ENCODE measurements around the gene ZNF823. TPM values are rescaled to one million over a fixed set of nuclear protein-coding genes. Genes with fewer than 3 reads are reported as not detected.

Gene ZNF823
- total and polyA plus RNA-seq, 9 of the 15 experiments (the other 6 are each of a cell fraction or from before 2014, with no cell fraction given): 4.0 to 13.4 (median 6.1) TPM

DNA sequence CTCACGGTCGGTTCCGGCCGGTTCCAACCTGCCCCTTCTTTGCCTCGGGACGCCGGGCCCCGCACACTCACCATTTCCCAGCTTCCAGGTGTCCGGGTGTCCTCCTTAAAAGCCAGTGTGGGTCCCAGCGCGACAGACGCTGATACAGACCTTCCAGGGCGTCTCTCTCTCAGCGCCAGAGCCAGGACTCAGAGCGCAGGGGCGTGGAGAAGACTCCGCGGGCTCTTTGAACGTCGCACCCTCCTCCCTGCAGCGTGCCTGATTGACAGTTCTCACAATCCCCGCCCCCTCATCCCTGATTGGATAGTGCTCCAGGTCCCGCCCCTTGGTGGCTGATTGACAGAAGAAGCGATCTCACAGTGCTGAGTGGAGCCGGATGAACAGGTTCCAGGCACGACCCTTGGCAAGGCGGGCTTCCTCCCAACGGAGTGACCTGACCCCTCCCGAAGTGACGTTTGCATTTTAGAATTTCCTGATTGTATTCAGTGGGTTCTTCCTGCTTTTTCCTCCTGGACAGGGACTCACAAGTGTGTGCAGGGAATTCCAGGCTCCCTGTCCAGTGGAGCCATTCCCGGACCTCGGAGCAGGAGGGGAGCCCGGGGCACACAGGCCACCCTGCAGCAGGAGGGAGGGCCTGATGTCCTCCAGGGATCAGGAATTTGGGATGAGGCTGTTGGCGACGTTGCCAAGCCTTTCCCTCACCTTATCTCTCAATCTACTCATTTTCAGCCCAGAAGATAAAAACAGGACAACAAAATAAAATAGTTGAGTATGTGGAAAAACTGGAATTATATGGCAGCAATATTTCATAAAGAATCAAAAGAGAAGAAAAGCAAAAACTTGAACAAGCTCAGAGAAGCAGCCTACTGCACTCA is at the start of gene ZNF823 (continued):
- TF ChIP-seq, protein P1, sequence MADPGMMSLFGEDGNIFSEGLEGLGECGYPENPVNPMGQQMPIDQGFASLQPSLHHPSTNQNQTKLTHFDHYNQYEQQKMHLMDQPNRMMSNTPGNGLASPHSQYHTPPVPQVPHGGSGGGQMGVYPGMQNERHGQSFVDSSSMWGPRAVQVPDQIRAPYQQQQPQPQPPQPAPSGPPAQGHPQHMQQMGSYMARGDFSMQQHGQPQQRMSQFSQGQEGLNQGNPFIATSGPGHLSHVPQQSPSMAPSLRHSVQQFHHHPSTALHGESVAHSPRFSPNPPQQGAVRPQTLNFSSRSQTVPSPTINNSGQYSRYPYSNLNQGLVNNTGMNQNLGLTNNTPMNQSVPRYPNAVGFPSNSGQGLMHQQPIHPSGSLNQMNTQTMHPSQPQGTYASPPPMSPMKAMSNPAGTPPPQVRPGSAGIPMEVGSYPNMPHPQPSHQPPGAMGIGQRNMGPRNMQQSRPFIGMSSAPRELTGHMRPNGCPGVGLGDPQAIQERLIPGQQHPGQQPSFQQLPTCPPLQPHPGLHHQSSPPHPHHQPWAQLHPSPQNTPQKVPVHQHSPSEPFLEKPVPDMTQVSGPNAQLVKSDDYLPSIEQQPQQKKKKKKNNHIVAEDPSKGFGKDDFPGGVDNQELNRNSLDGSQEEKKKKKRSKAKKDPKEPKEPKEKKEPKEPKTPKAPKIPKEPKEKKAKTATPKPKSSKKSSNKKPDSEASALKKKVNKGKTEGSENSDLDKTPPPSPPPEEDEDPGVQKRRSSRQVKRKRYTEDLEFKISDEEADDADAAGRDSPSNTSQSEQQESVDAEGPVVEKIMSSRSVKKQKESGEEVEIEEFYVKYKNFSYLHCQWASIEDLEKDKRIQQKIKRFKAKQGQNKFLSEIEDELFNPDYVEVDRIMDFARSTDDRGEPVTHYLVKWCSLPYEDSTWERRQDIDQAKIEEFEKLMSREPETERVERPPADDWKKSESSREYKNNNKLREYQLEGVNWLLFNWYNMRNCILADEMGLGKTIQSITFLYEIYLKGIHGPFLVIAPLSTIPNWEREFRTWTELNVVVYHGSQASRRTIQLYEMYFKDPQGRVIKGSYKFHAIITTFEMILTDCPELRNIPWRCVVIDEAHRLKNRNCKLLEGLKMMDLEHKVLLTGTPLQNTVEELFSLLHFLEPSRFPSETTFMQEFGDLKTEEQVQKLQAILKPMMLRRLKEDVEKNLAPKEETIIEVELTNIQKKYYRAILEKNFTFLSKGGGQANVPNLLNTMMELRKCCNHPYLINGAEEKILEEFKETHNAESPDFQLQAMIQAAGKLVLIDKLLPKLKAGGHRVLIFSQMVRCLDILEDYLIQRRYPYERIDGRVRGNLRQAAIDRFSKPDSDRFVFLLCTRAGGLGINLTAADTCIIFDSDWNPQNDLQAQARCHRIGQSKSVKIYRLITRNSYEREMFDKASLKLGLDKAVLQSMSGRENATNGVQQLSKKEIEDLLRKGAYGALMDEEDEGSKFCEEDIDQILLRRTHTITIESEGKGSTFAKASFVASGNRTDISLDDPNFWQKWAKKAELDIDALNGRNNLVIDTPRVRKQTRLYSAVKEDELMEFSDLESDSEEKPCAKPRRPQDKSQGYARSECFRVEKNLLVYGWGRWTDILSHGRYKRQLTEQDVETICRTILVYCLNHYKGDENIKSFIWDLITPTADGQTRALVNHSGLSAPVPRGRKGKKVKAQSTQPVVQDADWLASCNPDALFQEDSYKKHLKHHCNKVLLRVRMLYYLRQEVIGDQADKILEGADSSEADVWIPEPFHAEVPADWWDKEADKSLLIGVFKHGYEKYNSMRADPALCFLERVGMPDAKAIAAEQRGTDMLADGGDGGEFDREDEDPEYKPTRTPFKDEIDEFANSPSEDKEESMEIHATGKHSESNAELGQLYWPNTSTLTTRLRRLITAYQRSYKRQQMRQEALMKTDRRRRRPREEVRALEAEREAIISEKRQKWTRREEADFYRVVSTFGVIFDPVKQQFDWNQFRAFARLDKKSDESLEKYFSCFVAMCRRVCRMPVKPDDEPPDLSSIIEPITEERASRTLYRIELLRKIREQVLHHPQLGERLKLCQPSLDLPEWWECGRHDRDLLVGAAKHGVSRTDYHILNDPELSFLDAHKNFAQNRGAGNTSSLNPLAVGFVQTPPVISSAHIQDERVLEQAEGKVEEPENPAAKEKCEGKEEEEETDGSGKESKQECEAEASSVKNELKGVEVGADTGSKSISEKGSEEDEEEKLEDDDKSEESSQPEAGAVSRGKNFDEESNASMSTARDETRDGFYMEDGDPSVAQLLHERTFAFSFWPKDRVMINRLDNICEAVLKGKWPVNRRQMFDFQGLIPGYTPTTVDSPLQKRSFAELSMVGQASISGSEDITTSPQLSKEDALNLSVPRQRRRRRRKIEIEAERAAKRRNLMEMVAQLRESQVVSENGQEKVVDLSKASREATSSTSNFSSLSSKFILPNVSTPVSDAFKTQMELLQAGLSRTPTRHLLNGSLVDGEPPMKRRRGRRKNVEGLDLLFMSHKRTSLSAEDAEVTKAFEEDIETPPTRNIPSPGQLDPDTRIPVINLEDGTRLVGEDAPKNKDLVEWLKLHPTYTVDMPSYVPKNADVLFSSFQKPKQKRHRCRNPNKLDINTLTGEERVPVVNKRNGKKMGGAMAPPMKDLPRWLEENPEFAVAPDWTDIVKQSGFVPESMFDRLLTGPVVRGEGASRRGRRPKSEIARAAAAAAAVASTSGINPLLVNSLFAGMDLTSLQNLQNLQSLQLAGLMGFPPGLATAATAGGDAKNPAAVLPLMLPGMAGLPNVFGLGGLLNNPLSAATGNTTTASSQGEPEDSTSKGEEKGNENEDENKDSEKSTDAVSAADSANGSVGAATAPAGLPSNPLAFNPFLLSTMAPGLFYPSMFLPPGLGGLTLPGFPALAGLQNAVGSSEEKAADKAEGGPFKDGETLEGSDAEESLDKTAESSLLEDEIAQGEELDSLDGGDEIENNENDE (IDR thresholded peaks at IDR 0.05; ENCODE audit: low read depth, low read length): no peak
- TF ChIP-seq ZBTB2 (IDR thresholded peaks at IDR 0.05) (no peak), SMARCC2 (IDR thresholded peaks at IDR 0.05; ENCODE audit: low read depth) (no peak), CHD2 (IDR thresholded peaks at IDR 0.05; ENCODE audit: low read depth, low read length) (peak; percentile 63), E2F1 (CRISPR knock-in tag; IDR thresholded peaks at IDR 0.05) (no peak), ZNF444 (CRISPR knock-in tag; IDR thresholded peaks at IDR 0.05) (no peak), PPARD (CRISPR knock-in tag; IDR thresholded peaks at IDR 0.05) (no peak), JUND (IDR thresholded peaks at IDR 0.05; ENCODE audit: borderline replicate concordance, low read depth, low read length) (peak; percentile 52), JUND (tag; IDR thresholded peaks at IDR 0.05; ENCODE audit: borderline replicate concordance, low read depth, low read length) (no peak), ZNF75A (CRISPR knock-in tag; IDR thresholded peaks at IDR 0.05) (no peak), PTTG1 (tag; IDR thresholded peaks at IDR 0.05; ENCODE audit: low read depth) (no peak)
- TF ChIP-seq, protein P2, sequence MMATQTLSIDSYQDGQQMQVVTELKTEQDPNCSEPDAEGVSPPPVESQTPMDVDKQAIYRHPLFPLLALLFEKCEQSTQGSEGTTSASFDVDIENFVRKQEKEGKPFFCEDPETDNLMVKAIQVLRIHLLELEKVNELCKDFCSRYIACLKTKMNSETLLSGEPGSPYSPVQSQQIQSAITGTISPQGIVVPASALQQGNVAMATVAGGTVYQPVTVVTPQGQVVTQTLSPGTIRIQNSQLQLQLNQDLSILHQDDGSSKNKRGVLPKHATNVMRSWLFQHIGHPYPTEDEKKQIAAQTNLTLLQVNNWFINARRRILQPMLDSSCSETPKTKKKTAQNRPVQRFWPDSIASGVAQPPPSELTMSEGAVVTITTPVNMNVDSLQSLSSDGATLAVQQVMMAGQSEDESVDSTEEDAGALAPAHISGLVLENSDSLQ (IDR thresholded peaks at IDR 0.05): peak; percentile 99

Data from K562 (cell line).